Glomerular visceral epithelial cell (primary cell): ENCODE measurements around the gene GNG7.
"Not testable (repeated sequence)": the region's sequence is repeated elsewhere in the genome, so short reads cannot be mapped to it uniquely, and the experiment has no call there.

Experiments used
- DNase-seq: peaks from one replicate; pipeline ENCODE4 v3.0.0-alpha.2; 2016; ENCODE audit errors: extremely low spot score

Gene GNG7

DNA sequence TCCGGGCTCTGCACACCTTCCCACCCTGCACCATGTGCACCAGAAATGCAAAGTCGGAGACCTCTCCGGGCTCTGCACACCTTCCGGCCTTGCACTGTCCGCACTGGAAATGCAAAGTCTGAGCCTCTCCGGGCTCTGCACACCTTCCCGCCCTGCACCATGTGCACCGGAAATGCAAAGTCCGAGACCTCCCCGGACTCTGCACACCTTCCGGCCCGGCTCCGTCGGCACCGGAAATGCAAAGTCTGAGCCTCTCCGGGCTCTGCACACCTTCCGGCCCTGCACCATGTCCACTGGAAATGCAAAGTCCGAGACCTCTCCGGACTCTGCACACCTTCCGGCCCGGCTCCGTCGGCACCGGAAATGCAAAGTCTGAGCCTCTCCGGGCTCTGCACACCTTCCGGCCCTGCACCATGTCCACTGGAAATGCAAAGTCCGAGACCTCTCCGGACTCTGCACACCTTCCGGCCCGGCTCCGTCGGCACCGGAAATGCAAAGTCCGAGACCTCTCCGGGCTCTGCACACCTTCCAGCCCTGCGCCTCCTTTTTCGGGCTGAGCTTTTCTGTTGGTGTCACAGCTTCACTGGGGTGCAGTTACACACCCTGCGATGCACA, 59.3 kb downstream of the GNG7 start:
- not testable (repeated sequence) for DNase-seq

DNA sequence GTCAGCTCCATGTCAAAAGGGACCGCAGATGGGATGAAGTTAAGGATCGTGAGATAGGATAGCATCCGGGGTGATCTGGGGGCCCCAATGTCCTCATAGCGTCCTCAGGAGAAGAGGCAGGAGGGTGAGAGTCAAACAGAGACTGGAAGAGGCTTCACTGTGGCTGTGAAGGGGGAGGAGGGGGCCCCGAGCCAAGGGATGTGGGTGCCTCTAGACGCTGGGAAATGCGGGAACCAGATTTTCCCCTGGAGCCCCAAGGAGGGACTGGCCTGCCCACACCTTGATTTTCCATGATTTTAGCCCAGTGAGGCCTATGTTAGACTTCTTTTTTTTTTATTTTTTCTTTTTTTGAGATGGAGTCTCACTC, 61.2 kb downstream of the GNG7 start:
- no peak for DNase-seq

DNA sequence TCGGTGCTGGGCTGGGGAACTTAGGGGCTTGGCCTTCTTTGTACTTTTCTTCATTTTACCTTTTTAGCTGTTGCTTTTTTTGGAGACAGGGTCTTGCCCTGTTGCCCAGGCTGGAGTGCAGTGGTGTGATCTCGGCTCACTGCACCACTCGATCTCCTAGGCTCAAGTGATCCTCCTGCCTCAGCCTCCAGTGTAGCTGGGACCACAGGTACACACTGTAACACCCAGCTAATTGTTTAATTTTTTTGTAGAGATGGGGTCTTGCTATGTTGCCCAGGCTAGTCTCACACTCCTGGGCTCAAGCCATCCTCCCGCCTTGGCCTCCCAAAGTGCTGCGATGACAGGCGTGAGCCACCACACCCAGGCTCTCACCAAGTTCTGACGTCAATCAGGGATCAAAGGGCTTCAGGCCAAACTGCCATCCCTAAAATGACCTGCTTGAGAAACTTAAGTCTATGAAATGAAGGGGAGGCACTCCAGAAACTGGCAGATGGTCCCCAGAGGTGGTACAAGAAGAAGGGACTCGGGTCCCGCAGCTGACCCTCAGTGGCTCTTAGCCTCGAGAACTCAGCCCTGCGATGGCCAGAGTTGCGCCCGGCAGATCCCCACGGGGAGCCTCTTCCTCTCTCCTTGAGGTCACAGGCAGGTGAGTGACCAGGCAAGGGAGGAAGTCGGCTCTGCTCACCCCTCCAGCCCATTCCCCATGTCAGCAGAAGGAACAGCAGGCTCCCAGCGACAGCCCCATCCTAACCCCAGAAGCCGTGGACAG, 61.7 kb downstream of the GNG7 start:
- DNase-seq: no peak

DNA sequence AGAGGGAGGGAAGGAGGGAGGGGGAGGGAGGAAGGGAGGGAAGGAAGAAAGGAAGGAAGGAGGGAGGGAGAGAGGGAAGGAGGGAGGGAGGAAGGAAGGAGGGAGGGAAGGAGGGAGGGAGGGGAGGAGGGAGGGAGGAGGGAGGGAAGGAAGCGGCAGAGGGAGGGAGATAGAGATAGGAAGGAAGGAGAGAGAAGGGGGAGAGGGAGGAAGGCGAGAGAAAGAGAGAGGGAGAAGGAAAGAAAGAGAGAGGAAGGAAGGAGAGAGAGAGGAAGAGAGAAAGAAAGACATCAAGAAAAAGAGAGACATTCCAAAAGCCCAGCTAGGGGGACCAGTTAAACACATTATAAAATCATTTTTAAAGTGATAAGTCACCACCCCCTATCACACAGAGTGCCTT, 62.5 kb downstream of the GNG7 start:
- DNase-seq: no peak

DNA sequence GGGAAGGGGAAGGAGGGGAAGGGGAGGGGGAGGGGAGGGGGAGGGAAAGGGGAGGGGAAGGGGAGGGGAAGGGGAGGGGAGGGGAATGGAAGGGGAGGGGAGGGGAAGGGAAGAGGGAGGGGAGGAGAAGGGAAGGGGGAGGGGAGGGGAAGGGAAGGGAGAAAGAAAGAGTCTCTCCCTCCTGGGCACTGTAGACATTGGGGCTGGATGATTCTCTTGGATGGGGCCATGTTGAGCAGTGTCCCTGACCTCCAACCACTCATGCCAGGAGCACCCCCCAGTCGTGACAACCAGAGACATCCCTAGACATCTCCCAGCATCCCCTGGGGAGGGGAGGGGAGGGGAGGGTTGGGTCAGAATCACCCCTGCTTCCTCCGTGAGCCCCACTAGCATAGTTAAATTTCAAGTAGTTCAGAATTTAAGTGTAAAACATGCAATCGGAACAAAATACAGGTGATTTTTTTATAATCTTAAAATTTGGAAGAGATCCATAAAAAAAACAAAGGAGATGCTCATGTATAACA, 64.0 kb downstream of the GNG7 start:
- no peak for DNase-seq

DNA sequence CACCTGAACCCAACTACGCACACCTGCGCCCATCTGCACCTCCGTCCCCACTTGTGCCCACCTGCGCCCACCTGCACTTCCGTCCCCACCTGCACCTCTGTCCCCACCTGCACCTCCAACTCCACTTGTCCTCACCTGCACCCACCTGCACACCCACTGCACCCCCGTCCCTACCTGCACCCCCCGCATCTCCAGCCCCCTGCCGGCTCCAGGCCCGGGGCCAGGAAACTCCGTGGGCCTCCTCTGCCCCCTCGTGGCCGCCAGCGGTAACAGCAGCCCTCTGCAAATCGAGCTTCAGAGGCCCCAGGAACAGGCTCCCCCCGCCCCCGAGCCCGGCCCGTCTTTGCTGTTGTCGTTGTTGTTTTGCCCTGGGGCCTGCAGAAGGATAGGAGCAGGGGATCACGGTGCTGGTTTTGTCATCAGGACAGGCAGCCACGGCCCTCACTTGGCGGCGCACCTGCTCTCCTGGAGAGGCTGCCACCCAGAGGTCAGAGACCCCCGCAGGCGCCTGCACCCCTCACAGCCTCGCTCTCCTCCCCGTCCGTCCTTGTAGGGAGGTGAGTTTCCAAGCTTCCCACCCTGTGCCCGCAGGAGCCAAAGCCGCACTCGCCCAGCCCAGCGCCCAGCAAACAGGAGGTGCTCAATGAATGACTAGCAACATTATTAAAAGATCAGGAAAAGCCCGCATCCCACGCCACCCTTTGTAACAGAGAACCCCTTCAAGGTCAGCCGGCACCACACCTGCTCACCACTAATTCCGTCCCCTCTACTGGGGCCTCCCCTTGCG, 65.4 kb downstream of the GNG7 start:
- peak; percentile 67 for DNase-seq

DNA sequence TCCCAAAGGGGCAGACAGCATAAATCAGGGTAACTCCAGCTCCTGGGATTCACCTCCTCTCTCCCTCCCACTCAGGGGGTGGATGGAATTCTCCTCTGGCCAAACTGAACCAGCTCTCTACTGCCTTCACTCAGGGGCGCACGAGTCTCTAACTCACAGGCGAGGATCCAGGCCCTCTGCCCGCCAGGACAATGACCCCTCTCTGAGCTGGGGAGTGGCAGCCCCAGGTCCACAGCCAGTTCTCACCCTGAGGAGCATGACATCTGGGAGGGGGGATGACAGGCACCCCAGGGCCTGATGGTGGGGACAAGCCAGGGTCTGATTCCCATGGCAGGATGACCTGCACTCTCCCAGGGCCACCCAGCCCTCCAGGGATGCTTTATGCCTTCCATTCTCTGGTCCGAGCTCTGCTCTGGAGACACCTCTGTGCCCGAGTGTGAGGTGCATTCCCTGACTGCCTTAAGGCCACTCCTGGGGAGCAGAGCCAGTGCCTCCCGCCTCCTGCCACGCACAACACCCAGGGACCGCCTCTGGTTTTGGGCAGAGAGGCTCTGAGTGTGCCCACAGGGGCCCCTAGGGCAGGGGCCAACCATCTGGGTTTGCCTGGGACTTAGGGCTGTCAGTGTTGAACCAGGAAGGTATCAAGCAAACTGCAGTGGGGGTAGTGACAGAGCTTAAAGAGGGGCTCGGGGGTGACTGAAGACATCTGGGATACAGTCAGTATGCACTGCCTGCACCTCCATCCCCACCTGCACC, 66.2 kb downstream of the GNG7 start:
- no peak for DNase-seq

DNA sequence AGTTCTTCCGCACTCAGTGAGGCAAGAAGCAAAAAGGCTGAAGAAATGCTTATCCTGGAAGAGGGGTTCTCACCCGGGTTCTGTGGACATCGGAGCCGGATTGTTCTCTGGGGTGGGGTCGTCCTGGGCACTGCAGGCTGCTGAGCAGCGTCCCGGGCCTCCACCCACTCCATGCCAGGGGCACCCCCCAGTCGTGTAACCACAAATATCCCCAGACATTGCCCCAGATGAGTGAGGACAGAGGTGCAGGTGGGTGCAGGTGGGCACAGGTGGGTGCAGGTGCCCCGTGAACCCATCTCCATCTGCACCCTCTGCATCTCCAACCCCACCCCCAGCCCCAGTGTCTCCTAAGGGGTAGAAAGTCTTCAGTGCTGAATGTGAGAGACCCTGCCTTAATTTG, 67.5 kb downstream of the GNG7 start:
- no peak for DNase-seq

DNA sequence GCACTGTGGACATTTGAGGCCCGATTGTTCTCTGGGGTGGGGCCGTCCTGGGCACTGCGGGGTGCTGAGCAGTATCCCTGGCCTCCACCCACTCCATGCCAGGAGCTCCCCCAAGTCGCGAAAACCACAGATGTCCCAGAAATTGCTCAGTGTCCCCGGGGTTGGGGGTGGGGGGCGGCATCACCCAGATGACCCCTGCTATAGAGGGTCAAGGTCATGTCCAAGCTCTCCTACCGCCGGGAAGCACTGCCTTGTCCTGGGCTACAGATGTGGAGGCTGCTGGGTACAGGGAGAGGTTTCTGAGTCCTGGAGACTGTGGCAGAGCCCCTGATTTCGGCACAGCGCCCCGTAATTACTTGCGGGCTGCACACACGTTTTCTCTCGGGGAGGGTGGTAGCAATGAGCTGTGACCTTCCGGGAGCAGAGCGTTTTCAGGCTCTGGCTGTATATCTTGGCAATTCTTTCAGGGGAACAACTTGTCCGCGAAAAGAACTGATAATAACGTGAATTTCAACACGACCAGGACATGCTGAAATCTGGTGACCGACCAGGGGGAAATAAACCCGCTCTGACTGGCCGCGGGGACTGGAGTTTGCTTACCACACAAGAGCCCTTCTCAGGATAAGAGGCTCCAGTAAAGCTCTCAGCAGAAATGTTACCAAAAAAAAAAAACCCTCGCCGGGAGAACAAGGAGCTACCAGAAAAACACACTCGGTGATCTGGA, 68.1 kb downstream of the GNG7 start:
- DNase-seq: no peak

DNA sequence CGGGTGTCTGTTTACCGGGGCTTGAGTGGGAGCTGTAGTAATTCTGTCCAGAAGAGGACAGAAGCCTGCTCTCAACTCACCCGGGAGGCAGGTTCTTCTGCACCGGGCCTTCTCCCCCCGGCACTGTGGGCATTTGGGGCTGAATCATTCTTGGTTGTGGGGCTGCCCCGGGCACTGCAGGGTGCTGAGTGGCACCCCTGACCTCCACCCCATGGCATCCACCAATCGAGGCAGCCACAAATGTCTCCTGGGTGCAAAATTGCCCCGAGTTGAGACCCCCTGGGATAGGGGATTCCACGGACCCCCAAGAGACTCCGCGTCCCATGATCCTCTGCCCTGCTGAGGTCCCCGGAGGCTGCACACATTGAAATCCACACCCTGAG, 68.8 kb downstream of the GNG7 start:
- DNase-seq: no peak

DNA sequence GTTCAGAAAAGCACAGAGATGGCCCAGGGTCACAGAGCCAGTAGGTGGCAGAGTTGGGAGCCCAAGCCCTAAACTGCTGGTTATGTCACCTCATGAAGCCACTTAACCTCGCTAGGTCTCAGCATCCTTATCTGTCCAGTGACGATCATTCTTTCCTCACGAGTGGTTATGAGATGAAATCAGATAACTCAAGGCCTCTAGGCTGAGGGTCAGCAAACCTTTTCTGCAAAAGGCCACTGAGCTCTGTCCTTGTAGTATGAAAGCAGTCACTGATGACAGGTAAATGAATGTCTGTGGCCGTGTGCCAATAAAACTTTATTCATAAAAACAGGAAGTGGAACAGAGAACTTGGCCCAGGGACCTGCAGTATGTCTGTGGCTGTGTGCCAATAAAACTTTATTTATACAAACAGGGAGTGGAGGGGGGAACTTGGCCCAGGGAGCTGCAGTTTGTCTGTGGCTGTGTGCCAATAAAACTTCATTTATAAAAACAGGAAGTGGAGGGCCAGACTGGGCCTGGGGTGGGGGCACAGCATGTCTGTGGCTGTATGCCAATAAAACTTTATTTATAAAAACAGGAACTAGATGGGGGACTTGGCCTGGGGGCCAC, 71.2 kb downstream of the GNG7 start:
- DNase-seq: no peak

DNA sequence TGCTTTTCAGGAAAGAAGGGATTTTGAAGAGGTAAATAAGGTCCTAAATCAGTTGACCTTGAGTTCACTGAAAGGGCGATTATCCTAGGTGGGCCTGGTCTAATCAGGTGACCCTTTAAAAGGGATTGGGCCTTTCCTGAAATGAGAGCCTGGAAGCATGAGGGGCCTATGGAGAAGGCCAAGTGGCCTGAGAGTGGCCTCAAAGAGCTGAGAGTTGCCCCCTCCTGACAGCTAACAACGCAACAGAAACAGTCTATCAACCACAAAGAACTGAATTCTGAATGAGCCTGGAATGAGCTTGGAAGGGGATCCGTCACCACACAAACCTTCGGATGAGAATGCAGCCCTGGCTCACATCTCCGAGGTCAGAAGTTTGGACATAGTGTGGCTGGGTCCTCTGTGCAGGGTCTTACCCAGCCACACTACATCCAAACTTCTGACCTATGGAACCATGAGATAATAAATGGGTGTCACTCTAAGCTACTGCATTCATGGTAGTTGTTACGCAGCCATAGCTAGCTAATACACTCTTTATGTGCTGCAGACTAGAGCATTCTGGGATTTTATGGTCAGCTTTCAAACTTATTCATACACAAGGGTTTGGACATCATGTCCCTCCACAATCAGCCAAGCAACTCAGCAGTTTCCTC, 72.0 kb downstream of the GNG7 start:
- DNase-seq: no peak

DNA sequence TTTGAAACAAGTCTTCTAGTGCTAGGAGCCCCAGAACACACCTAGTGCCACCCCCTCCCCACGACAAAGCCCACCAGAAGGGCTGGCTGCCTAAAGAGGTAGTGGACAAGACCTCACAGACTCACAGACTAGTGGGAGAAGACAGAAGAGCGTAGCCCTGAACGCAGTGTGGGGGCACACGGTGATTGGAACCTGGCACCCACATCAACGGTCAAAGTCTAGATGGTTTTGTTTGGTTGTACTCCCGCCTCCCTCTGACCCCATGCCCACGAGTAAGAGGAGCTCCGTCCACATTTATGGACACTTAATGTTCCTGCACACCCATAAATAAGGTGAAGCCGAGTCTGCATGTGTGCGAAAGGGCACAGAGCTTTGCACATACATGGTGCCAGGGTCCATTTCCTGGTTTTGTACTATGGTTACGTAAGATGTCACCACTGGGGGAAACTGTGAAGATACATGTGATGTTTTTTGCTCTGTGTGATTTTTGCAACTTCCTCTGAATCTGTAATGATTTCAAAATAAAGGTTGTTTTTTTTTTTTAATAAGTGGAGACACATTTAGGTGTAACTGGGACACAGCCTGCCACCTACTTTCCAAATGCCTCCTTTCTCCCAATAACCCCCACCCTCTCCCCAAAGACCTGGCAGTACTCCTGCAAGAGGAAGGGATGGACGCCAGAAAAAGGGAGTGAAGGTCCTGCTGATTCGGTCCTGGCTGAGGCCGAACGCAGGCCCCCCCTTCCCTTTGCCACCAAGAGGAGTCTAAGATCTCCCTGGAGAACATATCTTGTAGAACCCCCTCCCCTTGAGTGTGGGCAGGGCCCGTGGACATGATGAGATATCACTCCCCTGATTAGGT, 72.8 kb downstream of the GNG7 start:
- no peak for DNase-seq

DNA sequence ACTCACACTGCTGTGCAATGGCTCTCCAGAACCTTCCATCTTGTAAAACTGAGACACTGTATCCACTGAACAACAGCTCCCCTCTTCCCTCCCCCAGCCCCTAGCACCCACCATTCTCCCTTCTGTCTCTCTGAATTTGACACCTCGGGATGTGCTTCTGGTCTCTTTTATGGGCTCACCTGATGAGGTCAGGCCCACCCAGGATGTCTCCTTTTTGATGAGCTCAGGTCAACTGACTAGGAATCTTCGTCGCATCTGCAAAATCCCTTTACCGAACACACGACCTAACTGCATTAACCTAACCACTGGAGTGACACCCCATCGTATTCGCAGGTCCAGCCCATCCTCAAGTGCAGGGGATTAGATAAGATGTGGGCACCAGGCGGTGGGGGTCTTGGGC, 73.9 kb downstream of the GNG7 start:
- no peak for DNase-seq

DNA sequence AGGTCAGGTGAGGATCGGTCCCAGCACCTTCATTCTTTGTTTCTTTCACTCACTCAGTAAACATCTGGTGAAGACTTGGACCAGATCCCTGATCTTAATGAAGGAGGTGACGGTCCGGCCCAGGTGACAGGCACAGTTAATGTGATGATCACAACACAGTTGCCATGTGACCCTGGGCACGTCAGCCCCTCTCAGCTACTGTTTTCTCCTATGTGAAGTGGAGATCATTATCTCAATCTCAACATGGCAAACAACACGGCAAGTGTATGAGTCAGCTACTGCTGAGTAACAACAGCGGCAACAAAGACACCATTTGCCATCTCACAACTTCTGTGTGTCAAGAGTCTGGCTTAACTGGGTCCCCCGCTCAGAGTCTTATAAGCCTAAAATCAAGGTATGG, 74.6 kb downstream of the GNG7 start:
- DNase-seq: no peak

DNA sequence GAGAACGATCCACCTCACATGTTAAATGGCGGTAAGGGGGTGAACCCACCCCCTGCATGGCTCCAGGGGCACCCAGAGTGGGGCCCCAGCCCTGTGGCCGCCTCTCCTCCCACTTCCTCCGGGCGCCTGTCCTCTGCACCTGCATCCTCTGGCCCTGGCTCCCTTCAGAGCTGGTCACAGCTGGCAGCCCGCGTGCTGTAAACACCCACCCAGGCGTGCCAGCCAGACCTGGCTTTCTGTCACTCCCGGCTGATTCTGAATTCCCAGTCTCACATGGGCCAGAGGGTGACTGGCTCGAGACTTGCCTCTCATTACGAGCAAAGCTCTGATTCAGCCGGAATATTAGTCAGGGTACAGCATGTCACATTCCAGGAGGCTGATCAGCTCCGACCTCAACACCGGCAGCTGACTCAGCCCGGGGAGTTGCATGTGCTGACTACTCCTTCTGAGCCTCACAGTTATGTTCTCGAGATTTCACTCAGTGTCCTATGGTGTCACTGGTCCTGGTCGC, 75.1 kb downstream of the GNG7 start:
- peak; percentile 98 for DNase-seq

DNA sequence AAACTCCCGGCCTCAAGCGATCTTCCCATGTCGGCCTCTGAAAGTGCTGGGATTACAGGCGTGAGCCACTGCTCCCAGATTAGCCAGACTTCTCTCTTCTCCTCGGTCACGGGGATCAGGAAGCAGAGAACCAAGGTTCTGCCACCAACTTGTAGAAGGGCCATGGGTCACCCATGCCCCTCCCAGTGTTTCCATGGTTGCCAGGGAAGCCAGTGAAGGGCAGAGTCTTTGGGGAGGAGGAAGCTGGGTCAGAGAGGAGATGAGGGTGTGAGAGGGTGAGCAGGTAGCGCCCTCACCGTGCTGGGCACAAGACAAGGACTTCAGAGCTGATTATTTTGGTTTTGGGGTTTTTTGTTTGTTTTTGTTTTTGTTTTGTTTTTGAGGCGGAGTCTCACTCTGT, 77.1 kb downstream of the GNG7 start:
- no peak for DNase-seq

DNA sequence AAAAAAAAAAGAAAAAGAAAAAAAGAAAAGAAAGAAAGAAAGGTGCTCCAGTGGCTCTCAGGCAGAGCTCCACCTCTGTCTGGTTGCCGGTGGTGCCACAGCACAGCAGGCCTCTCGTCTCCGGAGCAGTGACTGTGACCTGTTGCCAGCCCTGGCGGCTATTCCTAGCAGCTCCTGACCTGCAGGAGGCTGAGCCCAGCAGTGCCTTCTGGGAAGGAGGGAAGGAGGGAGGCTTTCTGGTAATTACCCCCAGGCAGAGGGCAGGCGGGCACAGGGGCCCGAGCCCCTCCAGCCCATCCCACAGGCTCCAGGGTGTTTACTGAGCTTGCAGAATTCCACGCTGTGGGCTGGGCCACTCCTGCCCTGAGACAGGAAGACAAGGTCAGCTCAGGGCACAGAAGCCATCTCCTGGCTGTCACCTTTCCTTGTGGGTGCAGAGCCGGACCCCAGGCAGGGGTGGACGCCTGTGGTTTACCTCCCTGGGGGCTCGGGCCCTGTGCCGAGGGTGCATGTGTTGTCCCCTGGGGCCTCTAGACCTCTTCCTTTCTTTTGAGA, 77.9 kb downstream of the GNG7 start:
- DNase-seq: peak; percentile 78

DNA sequence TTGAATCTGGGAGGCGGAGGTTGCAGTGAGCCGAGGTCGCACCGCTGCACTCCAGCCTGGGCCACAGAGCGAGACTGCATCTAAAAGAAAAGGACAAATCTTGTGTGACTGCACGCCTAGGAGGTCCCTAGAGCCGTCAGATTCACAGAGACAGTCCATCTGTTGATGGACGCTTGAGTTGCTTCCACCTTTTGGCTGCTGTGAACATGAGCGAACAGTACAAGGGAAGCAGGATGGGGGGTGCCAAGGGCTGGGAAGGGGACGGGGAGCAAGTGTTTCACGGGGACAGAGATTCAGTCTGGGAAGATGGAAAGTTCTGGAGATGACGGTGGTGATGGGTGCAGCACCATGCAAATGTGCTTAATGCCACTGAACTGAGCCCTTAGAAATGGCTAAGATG, 78.7 kb downstream of the GNG7 start:
- DNase-seq: no peak
